Parathyroid adenoma (tissue), 2 donors: ENCODE data around the gene TMEM130.

Experiments used
- H2AFZ ChIP-seq: fragments of 300-600 bp; sonication (generic); one replicate; pipeline ENCODE4 v1.7.0; 2017; ENCODE audit warnings: antibody characterized with exemption, mild to moderate bottlenecking
- H3K27ac ChIP-seq: fragments of 300-600 bp; sonication (generic); one replicate; pipeline ENCODE4 v1.7.0; 2017
- H3K27me3 ChIP-seq: fragments of 300-600 bp; sonication (generic); one replicate; pipeline ENCODE4 v1.7.0; 2017; ENCODE audit warnings: low read length; ENCODE audit not compliant: control insufficient read depth, insufficient read depth
- H3K36me3 ChIP-seq: fragments of 300-600 bp; sonication (generic); one replicate; pipeline ENCODE4 v1.7.0; 2017; ENCODE audit warnings: low read length; ENCODE audit not compliant: control insufficient read depth, insufficient read depth
- H3K4me1 ChIP-seq: fragments of 300-600 bp; sonication (generic); one replicate; pipeline ENCODE4 v1.7.0; 2017; ENCODE audit warnings: control low read depth
- H3K4me2 ChIP-seq: fragments of 300-600 bp; sonication (generic); one replicate; pipeline ENCODE4 v1.7.0; 2017; ENCODE audit warnings: low read length
- H3K4me3 ChIP-seq: fragments of 300-600 bp; sonication (generic); one replicate; pipeline ENCODE4 v1.7.0; 2017; ENCODE audit warnings: low read depth, low read length
- H3K79me2 ChIP-seq: fragments of 300-600 bp; sonication (generic); one replicate; pipeline ENCODE4 v1.7.0; 2017; ENCODE audit warnings: control low read depth
- H3K9ac ChIP-seq: fragments of 300-600 bp; sonication (generic); one replicate; pipeline ENCODE4 v1.7.0; 2017; ENCODE audit warnings: mild to moderate bottlenecking
- H3K9me3 ChIP-seq: fragments of 300-600 bp; sonication (generic); one replicate; pipeline ENCODE4 v1.7.0; 2017; ENCODE audit warnings: low read length; ENCODE audit not compliant: control insufficient read depth
- TF ChIP-seq, protein P1 (sequence below): fragments of 300-600 bp; sonication (generic); IDR thresholded peaks from one replicate; pipeline ENCODE4 v1.7.0; 2017; ENCODE audit warnings: antibody characterized with exemption, mild to moderate bottlenecking
- donor health status: primary hyperparathyroidism.

TMEM130 gene

DNA sequence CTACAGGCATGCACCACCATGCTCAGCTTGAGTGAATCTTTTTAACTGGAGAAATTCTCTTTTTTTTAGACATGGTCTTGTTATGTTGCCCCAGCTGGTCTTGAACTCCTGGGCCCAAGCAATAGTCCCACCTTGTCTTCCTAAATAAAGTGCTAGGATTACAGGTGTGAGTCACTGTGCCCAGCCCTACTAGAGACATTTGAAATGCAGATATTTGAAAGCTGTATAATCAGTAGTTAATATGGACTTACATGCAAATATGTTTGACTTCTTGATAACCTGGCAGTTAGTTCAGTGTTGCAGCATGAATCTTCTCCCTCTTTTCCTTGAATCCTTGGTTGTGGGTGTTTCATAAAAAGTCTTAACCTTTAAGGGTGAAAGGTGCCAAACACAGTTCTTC, 17.2 kb upstream of the TMEM130 start:
- H3K4me2 ChIP-seq = no peak overlapping the region
- TF ChIP-seq, protein P1, sequence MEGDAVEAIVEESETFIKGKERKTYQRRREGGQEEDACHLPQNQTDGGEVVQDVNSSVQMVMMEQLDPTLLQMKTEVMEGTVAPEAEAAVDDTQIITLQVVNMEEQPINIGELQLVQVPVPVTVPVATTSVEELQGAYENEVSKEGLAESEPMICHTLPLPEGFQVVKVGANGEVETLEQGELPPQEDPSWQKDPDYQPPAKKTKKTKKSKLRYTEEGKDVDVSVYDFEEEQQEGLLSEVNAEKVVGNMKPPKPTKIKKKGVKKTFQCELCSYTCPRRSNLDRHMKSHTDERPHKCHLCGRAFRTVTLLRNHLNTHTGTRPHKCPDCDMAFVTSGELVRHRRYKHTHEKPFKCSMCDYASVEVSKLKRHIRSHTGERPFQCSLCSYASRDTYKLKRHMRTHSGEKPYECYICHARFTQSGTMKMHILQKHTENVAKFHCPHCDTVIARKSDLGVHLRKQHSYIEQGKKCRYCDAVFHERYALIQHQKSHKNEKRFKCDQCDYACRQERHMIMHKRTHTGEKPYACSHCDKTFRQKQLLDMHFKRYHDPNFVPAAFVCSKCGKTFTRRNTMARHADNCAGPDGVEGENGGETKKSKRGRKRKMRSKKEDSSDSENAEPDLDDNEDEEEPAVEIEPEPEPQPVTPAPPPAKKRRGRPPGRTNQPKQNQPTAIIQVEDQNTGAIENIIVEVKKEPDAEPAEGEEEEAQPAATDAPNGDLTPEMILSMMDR = no peak
- no peak overlapping the region for H3K27ac ChIP-seq
- H3K36me3 ChIP-seq = no peaks in the 10 kb centered on the region
- peaks cover 17% of the 10 kb centered on the region for H3K79me2 ChIP-seq
- H3K4me1 ChIP-seq = no peaks in the 10 kb centered on the region
- H3K4me3 ChIP-seq = no peak overlapping the region
- no peaks in the 10 kb centered on the region for H3K9me3 ChIP-seq
- no peaks in the 10 kb centered on the region for H3K27me3 ChIP-seq
- no peak overlapping the region for H2AFZ ChIP-seq
- H3K9ac ChIP-seq = no peak overlapping the region

DNA sequence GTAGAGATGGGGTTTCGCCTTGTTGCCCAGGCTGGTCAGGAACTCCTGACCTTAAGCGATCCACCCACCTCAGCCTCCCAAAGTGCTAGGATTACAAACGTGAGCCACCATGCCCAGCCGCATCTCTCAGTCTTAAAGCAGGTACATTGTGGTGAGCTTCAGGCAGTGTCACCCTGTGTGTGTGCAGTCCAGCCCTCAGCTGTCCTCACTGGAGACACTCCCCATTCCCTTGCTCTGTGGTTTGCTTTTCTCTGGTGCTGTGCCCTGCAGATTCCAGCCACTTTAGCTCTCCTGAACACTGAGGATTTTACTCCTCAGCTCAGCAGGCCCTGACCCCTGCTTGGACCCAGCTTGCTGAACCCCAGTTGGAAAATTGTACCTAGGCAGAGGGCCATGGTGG, 14.6 kb upstream of the TMEM130 start:
- Histone ChIP-seq H3K27me3 (no peaks in the 10 kb centered on the region), H3K9me3 (no peaks in the 10 kb centered on the region), H3K79me2 (peaks cover 26% of the 10 kb centered on the region), H2AFZ (no peak overlapping the region), H3K4me3 (no peak overlapping the region), H3K4me2 (no peak overlapping the region), H3K36me3 (no peaks in the 10 kb centered on the region), H3K4me1 (peaks cover 4% of the 10 kb centered on the region), H3K27ac (no peak overlapping the region), H3K9ac (no peak overlapping the region)
- TF ChIP-seq, protein P1 = no peak

DNA sequence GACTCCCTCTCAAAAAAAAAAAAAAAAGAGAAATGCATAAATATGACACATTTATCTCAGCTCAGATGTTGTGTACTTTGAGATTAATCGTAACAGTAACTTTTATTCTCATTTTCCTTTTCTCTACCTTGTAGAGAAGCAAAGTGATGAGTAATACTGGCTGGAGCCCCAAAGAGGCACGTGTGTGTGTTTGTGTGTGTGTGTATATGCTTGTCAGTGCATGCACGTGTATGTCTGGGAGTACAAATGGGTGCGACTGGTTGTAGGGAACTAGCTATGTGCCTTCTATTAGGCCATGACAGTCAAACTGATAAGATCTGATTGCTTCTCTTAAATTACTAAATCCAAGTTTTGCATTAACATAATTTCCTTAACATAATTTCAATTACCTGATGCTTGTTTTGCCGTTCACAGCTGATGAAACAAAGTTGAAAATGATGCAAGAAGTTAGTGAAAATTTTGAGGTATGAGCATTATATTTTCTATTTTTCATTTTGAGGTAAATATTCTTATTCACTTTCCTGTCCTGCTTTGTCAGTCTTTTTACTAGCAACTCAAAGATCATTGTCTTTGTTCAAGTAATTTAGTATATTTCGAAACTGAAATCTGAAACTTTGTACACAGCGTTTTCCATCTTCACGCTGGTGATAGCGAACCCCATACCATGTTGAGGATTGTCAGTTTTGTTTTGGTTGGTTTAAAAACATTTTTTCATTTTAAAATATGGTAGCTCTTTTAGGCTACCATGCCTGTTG, 11.9 kb upstream of the TMEM130 start:
- no peaks in the 10 kb centered on the region for H3K9me3 ChIP-seq
- no peak overlapping the region for H3K4me3 ChIP-seq
- TF ChIP-seq, protein P1 = no peak
- no peak overlapping the region for H2AFZ ChIP-seq
- H3K79me2 ChIP-seq = peaks cover 27% of the 10 kb centered on the region
- H3K36me3 ChIP-seq = no peaks in the 10 kb centered on the region
- no peak overlapping the region for H3K4me2 ChIP-seq
- H3K9ac ChIP-seq = no peak overlapping the region
- peaks cover 5% of the 10 kb centered on the region for H3K4me1 ChIP-seq
- H3K27me3 ChIP-seq = no peaks in the 10 kb centered on the region
- no peak overlapping the region for H3K27ac ChIP-seq

DNA sequence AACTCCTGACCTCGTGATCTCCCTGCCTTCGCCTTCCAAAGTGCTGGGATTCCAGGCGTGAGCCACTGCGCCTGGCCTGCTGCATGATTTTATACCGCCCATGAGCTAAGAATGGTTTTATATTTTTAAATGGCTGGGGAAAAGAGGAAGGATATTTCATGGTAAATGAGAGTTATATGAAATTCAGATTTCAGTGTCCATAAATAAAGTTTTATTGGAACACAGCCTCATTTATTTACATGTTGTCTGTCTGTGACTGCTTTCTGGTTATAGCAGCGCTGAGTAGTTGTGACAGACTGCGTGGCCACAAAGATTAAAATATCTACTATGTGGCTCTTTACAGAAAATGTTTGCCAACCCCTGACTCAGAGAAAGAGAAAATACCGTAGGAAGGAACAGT, 10.7 kb upstream of the TMEM130 start:
- H3K27ac ChIP-seq = no peak overlapping the region
- H3K4me3 ChIP-seq = no peak overlapping the region
- H3K36me3 ChIP-seq = no peaks in the 10 kb centered on the region
- H3K4me1 ChIP-seq = peaks cover 5% of the 10 kb centered on the region
- H3K9me3 ChIP-seq = no peaks in the 10 kb centered on the region
- no peaks in the 10 kb centered on the region for H3K27me3 ChIP-seq
- no peak overlapping the region for H3K9ac ChIP-seq
- TF ChIP-seq, protein P1 = no peak
- peaks cover 27% of the 10 kb centered on the region for H3K79me2 ChIP-seq
- H3K4me2 ChIP-seq = no peak overlapping the region
- no peak overlapping the region for H2AFZ ChIP-seq

DNA sequence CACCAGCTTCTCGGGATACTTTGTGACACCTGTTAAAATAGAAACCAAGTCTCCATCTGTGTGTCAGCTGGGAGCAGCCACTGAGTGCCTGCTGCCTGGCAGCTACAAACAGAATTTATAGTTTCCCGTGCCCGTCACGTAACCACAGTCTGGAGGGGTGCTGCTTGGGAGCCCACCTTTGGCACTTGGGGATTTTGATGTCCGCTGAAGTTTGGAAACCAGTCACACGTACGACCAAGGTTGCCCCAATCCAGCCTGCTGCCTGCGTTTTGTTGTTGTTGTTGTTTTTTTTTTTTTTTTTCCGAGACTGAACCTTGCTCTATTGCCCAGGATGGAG, 10.1 kb upstream of the TMEM130 start:
- H3K4me2 ChIP-seq = peak overlapping the region; percentile 92
- no peak overlapping the region for H2AFZ ChIP-seq
- peaks cover 27% of the 10 kb centered on the region for H3K79me2 ChIP-seq
- no peaks in the 10 kb centered on the region for H3K27me3 ChIP-seq
- H3K36me3 ChIP-seq = no peaks in the 10 kb centered on the region
- peaks cover 5% of the 10 kb centered on the region for H3K4me1 ChIP-seq
- no peaks in the 10 kb centered on the region for H3K9me3 ChIP-seq
- TF ChIP-seq, protein P1 = no peak
- peak overlapping the region; percentile 93 for H3K4me3 ChIP-seq
- H3K9ac ChIP-seq = no peak overlapping the region
- H3K27ac ChIP-seq = no peak overlapping the region
